Activated CD4-positive, alpha-beta memory T cell treated with anti-CD3 and anti-CD28 coated beads, Interleukin-2, amount 10 ng/mL, durations not matched to agents 7 days and 5 days (primary cell): Measurements from ENCODE around the gene RFX7. TPM values are rescaled to one million over a fixed set of nuclear protein-coding genes. Genes with fewer than 3 reads are reported as not detected.

ENCODE experiments used
- CTCF ChIA-PET: fragments of 350-600 bp; sonication (Branson Sonifier 250); formaldehyde crosslinking; loops from one replicate; lab custom pipeline; 2021; ENCODE audit warnings: antibody characterized with exemption, inconsistent platforms; lab: Charles Lee
- POLR2A ChIA-PET: fragments of 350-600 bp; sonication (Branson Sonifier 250); formaldehyde crosslinking; loops from one replicate; lab custom pipeline; 2021; ENCODE audit warnings: antibody characterized with exemption; lab: Charles Lee
- DNase-seq: peaks from one replicate; pipeline ENCODE4 v3.0.0-alpha.2; 2020
- H3K27ac Mint-ChIP-seq: one replicate; pipeline ENCODE4 v1.8.0; 2021; ENCODE audit warnings: mild to moderate bottlenecking, mixed read lengths
- H3K27me3 Mint-ChIP-seq: one replicate; pipeline ENCODE4 v1.8.0; 2021; ENCODE audit warnings: mixed read lengths
- H3K36me3 Mint-ChIP-seq: one replicate; pipeline ENCODE4 v1.8.0; 2021; ENCODE audit warnings: low read depth, mixed read lengths
- H3K4me1 Mint-ChIP-seq: one replicate; pipeline ENCODE4 v1.8.0; 2021; ENCODE audit warnings: mixed read lengths
- H3K4me3 Mint-ChIP-seq: one replicate; pipeline ENCODE4 v1.8.0; 2021; ENCODE audit warnings: mild to moderate bottlenecking, mixed read lengths
- H3K9me3 Mint-ChIP-seq: one replicate; pipeline ENCODE4 v1.8.0; 2021; ENCODE audit warnings: mixed read lengths
- total RNA-seq, 2 experiments: library from RNA; stranded (reverse); gene quantifications; one replicate each; pipeline ENCODE4 v1.2.3, GENCODE V29; 2021

The RFX7 gene
- total RNA-seq, 2 experiments from 2014 or later, result 38.4 to 41.0 TPM

DNA sequence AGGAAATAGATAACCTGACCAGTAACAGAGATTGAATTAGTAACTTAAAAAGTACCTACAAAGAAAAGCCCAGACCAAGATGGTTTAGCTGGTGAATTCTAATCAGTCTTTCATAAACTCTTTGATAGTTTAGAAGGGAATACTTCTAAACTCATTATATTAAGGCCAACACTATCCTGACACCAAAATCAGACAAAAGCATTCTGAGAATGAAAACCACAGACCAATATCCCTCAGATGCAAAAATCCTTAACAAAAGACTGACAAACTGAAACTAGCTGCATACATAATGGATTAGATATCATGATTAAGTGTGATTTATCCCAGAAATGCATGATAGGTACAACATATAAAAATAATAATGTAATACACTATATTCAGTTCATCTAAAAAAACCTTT is 115.6 kb downstream of the RFX7 start:
- POLR2A ChIA-PET, result no interaction called here

DNA sequence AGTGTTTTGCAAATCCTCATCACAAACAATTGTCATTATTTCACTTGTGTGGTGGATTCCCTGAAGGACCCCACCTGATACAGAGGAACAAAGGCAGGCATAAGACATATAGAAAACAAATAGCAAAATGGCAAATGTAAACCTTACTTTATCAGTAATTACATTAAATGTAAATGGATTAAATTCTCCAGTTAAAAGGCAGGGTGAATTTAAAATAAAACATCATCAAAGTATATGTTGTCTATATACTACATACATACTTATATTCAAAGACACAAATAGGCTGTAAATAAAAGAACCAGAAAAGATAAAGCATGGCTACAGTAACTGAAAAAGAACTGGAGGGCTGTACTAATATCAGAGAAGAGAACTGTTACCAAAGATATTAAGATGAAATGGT is 117.3 kb downstream of the RFX7 start:
- Mint-ChIP-seq H3K4me3 (no peak overlapping the region), H3K36me3 (peaks cover 76% of the 10 kb centered on the region), H3K9me3 (peaks cover 36% of the 10 kb centered on the region), H3K27ac (no peak overlapping the region), H3K27me3 (no peaks in the 10 kb centered on the region), H3K4me1 (no peaks in the 10 kb centered on the region)
- ChIA-PET POLR2A (no interaction called here), CTCF (no interaction called here)
- DNase-seq, result no peak

More for the DNA sequence above, 115.6 kb downstream of the RFX7 start:
- Mint-ChIP-seq H3K27me3 (no peaks in the 10 kb centered on the region), H3K4me3 (no peak overlapping the region), H3K27ac (no peak overlapping the region), H3K9me3 (peaks cover 36% of the 10 kb centered on the region), H3K4me1 (no peaks in the 10 kb centered on the region), H3K36me3 (peaks cover 61% of the 10 kb centered on the region)
- DNase-seq, result no peak
- CTCF ChIA-PET, result no interaction called here

DNA sequence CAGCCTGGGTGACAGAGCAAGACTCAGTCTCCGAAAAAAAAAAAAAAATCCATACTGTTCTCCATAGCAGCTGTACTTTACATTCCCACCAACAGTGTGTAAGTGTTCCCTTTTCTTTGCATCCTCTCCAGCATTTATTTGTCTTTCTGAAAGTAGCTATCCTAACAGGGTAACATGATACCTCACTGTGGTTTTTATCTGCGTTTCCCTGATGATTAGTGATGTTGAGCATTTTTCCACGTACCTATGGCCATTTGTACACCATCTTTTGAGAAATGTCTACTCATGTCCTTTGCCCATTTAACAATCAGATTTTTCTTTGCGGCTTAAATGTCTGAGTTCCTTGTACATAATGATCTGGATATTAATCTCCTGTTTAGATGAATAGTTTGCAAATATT is 119.3 kb downstream of the RFX7 start:
- DNase-seq, result no peak
- ChIA-PET CTCF (no interaction called here), POLR2A (no interaction called here)
- H3K9me3 Mint-ChIP-seq, result peaks cover 31% of the 10 kb centered on the region
- H3K27me3 Mint-ChIP-seq, result no peaks in the 10 kb centered on the region
- peaks cover 74% of the 10 kb centered on the region for H3K36me3 Mint-ChIP-seq
- H3K4me1 Mint-ChIP-seq, result no peaks in the 10 kb centered on the region
- H3K27ac Mint-ChIP-seq, result no peak overlapping the region
- H3K4me3 Mint-ChIP-seq, result no peak overlapping the region

DNA sequence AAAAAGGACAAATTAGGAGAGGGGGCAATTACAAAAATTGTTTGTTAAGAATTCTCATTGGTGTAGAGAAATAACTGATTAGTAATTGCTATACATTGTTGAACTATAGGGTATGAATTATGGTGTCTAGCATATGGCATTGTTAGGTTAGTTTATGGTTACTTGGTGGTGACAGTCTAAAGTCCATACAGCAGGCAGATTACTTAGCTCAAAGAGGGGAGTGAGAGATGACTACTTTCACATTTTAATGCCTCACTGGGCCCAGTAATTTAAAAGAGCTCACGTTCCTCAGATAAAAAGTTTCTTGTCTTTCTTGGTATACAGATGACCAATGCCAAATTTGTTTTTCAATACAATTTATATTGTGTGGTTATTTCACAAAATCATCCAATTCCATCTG is 137.8 kb downstream of the RFX7 start:
- peaks cover 15% of the 10 kb centered on the region for H3K36me3 Mint-ChIP-seq
- no peak for DNase-seq
- no peaks in the 10 kb centered on the region for H3K9me3 Mint-ChIP-seq
- no peaks in the 10 kb centered on the region for H3K4me1 Mint-ChIP-seq
- H3K4me3 Mint-ChIP-seq, result no peak overlapping the region
- H3K27me3 Mint-ChIP-seq, result no peaks in the 10 kb centered on the region
- POLR2A ChIA-PET, result no interaction called here
- CTCF ChIA-PET, result no interaction called here
- no peak overlapping the region for H3K27ac Mint-ChIP-seq

DNA sequence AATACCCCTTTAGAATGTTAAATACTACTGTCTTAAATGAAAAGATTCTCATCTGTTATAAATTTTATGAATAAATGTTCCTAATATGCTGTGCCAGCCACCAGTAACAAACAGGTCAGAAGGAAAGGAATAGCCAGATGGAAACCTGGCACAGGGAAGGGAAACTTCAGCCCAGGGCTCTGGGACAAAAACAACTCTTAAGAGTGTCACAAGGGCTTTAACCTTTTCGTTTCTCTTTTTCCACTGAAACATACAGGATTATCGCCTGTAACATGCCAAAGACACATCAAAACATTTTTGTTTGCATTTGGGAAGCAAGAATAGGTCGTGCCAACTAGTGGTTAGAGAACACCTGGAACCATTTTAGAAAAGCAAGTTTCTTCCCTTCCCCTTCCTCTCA is 141.2 kb downstream of the RFX7 start:
- no peaks in the 10 kb centered on the region for H3K4me1 Mint-ChIP-seq
- H3K4me3 Mint-ChIP-seq, result no peak overlapping the region
- H3K27me3 Mint-ChIP-seq, result no peaks in the 10 kb centered on the region
- CTCF ChIA-PET, result no interaction called here
- DNase-seq, result no peak
- H3K9me3 Mint-ChIP-seq, result no peaks in the 10 kb centered on the region
- H3K36me3 Mint-ChIP-seq, result peaks cover 16% of the 10 kb centered on the region
- POLR2A ChIA-PET, result no interaction called here
- H3K27ac Mint-ChIP-seq, result no peak overlapping the region

DNA sequence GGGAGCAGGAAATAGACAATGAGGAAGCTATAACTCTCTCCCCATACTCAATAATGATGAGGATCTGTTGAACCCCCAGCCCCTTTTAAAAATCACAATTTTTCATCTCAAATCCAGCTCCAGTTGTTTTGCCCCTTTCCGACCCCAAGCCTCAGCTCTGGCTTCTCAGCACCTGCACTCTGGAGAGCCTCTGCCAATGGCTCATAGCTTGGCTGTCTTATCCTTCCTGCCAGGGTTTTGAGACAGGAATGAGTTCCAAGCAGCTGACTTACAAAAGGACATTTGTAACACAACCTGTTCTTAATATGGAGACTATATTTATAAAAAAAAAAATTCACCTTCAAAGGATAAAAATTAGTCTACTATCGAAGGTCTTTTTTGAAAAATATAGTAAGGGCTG is 144.4 kb downstream of the RFX7 start:
- no peaks in the 10 kb centered on the region for H3K9me3 Mint-ChIP-seq
- peaks cover 42% of the 10 kb centered on the region for H3K36me3 Mint-ChIP-seq
- H3K27ac Mint-ChIP-seq, result no peak overlapping the region
- no peak overlapping the region for H3K4me3 Mint-ChIP-seq
- no peaks in the 10 kb centered on the region for H3K4me1 Mint-ChIP-seq
- CTCF ChIA-PET, result interaction anchor here (1.1 kb wide), 1 partner anchor 46 kb away, joined by 3 read pairs; no protein-coding TSS in a partner anchor
- no peak for DNase-seq
- H3K27me3 Mint-ChIP-seq, result no peaks in the 10 kb centered on the region
- POLR2A ChIA-PET, result no interaction called here

DNA sequence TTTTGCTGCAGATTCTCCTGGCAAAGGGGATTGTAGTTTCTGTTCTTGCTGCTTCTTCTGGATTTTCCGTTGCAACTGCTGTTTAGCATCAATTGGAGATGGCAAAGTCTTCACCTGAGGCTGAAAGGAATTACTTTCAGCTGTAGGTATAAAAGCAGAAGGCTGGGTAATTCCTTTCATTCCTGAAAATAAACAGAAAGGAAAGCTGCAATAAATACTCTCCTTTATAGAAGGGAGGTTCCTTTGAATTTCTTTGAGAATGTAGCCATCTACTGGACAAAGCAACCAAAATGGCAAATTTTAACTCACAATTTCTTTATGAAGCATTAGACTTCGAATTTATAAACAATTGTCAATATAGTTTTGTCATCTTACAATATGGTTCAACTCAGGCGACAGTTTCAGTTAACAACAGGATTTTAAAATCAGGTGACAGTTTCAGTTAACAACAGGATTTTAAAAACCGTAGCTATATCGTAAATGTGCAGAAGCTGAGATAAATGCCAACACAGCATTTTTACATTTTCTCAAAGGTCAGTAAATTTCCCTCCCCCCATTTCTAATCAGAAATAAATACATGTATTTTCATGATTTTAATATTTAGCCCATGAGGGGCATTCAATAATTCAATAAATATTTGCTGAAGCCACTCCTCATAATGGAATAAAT is 145.3 kb downstream of the RFX7 start:
- Mint-ChIP-seq H3K9me3 (no peaks in the 10 kb centered on the region), H3K4me3 (no peak overlapping the region), H3K27ac (no peak overlapping the region), H3K4me1 (no peaks in the 10 kb centered on the region), H3K36me3 (peaks cover 52% of the 10 kb centered on the region), H3K27me3 (no peaks in the 10 kb centered on the region)
- ChIA-PET CTCF (interaction anchor here (1.1 to 1.6 kb wide), 2 partner anchors 45 to 393 kb away, joined by 3 read pairs; no protein-coding TSS in a partner anchor), POLR2A (no interaction called here)
- no peak for DNase-seq

DNA sequence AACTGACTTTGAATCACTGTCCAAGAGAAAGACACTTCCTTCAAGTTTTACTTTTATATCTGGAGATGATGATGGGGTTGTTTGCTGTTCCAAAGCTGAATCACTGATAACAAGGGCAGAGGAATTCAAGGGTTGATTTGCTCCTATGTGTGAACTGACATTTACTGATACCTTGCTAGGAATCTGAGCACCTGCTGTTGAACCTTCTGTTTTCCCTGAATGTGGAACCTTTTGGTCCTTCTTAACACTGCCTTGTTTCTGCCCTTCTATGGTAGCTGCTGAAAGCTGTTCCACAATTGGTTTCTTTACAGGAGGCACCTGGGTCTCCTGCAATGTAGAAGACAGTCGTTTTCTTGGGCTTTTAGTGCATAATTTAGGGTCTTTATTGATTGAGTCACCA is 148.3 kb downstream of the RFX7 start:
- POLR2A ChIA-PET, result no interaction called here
- Mint-ChIP-seq H3K4me1 (no peaks in the 10 kb centered on the region), H3K4me3 (no peak overlapping the region), H3K27ac (no peak overlapping the region), H3K9me3 (no peaks in the 10 kb centered on the region), H3K27me3 (no peaks in the 10 kb centered on the region), H3K36me3 (peaks cover 56% of the 10 kb centered on the region)
- no peak for DNase-seq
- CTCF ChIA-PET, result no interaction called here

DNA sequence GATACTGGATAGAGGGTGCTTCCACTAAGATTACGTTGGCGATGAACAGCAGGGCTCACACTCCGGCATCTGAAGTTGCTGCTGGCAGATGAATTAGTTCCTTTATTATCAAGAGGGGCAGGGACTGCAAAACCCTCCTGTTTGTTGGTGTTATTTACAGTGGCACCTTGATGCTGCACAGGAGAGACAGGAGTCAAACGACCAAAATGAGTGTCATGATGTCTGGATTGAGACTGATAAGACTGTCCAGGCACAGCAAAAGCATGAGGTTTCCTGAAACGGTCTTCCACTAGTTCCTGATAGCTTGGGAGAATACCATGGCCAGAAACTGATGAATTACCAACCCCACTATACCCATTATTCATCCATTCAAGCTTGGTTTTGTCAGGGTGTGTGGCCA is 149.5 kb downstream of the RFX7 start:
- H3K36me3 Mint-ChIP-seq, result peaks cover 60% of the 10 kb centered on the region
- H3K9me3 Mint-ChIP-seq, result no peaks in the 10 kb centered on the region
- H3K4me3 Mint-ChIP-seq, result no peak overlapping the region
- no peak for DNase-seq
- H3K27me3 Mint-ChIP-seq, result no peaks in the 10 kb centered on the region
- CTCF ChIA-PET, result no interaction called here
- POLR2A ChIA-PET, result no interaction called here
- no peak overlapping the region for H3K27ac Mint-ChIP-seq
- peaks cover 5% of the 10 kb centered on the region for H3K4me1 Mint-ChIP-seq

DNA sequence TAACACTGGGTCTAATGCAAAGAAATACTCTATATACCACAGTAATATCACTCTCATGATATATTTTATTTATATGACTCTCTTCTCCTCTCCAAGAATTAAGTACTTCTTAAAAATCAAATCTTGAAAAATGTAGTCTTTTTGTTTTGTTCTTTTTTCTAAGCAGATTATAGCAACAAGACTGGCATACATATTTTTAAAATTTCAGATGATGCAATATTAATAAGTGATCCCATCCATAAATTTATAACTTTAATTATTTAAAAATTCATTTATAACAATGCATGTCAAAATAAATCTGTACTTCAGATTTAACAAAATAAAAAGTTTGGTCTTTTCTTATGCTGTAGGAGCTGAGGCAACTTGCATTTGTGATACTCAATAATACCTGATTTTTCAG is 155.3 kb downstream of the RFX7 start:
- Mint-ChIP-seq H3K4me3 (no peak overlapping the region), H3K27me3 (no peaks in the 10 kb centered on the region), H3K9me3 (no peaks in the 10 kb centered on the region), H3K4me1 (peaks cover 5% of the 10 kb centered on the region), H3K27ac (no peak overlapping the region), H3K36me3 (peaks cover 15% of the 10 kb centered on the region)
- ChIA-PET POLR2A (no interaction called here), CTCF (no interaction called here)
- no peak for DNase-seq

DNA sequence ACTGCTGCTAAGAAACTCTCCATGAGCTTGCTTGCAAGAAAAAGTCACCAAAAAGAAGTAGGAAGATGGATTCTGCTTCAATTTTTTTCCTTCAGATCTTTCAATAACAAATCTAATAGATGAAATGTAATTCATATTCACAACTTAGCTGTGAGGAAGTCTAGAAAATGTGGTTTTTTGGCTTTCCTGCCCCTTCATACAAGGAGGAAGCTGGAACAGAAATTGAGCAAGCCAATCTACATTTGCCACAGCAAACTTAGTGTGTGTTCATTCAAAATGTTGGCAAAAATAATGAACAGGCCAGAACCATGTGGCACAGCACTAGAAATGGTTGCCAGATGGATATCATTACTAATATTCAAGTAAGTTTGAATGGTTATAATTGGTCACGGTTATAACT is 157.1 kb downstream of the RFX7 start:
- Mint-ChIP-seq H3K4me1 (peaks cover 5% of the 10 kb centered on the region), H3K9me3 (no peaks in the 10 kb centered on the region), H3K36me3 (peaks cover 6% of the 10 kb centered on the region), H3K27me3 (no peaks in the 10 kb centered on the region), H3K4me3 (no peak overlapping the region), H3K27ac (no peak overlapping the region)
- ChIA-PET POLR2A (no interaction called here), CTCF (no interaction called here)
- no peak for DNase-seq

DNA sequence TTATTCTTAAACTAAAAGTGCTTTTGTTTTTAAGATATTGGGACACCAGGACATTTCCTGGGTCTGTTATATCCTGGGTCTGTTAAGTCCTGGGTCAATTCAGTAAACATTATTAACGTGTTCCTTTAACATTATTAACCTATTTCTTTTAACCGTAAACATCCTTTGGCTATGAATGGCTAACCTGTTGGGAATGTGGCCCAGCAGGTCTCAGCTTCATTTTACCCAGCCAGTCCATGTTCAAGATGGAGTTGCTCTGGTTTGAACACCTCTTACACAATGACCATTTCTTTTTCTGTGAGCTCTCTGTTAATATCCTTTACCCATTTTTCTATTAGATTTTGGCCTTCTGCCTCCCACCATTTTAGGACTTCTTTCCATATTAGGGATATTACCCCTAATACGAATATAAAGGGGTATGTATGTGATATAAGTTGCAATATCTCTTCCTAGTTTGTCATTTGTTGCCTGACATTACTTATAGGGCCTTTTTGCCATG is 161.4 kb downstream of the RFX7 start:
- H3K36me3 Mint-ChIP-seq, result peaks cover 3% of the 10 kb centered on the region
- no peaks in the 10 kb centered on the region for H3K4me1 Mint-ChIP-seq
- no peaks in the 10 kb centered on the region for H3K27me3 Mint-ChIP-seq
- POLR2A ChIA-PET, result no interaction called here
- no peak overlapping the region for H3K4me3 Mint-ChIP-seq
- no peak overlapping the region for H3K27ac Mint-ChIP-seq
- DNase-seq, result no peak
- CTCF ChIA-PET, result no interaction called here
- no peaks in the 10 kb centered on the region for H3K9me3 Mint-ChIP-seq

DNA sequence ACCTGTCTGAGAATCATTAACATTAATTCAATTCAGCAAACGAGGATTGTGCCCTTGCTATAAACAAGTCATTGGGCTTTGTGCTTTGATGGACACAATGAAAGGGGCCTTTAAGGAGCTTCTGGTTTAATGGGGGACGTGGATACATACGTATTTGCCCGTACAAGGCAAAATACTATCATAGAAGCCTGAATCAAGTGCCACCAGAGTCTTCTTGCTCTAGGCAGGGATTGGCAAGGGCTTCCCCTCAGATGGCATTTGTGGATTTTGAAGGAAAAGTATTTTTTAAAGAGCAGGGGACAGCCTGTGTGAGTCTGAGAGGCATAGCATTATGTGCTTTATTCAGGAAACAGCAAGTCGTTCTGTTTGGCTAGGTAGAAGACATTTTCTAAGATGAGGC is 166.6 kb downstream of the RFX7 start:
- CTCF ChIA-PET, result no interaction called here
- H3K36me3 Mint-ChIP-seq, result peaks cover 3% of the 10 kb centered on the region
- POLR2A ChIA-PET, result no interaction called here

DNA sequence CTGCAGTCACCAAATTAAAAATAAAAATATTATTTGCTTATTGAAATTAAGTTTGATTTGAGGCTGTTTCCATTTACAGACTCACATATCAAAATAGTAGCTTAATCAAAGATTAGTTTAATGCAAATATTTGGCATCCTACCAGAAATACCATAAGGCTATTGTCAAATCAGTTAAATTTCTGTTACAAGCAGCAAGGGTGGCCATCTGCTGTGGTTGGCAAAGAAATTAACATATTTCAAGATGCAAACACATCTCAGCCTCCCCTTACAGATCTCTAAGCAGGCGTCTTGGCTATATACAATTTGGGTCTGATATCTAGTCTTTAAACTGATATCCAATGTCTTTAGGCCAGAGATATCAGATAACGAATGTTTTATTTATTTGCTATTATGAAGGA is 167.0 kb downstream of the RFX7 start:
- no peaks in the 10 kb centered on the region for H3K4me1 Mint-ChIP-seq

More for the DNA sequence above, 166.6 kb downstream of the RFX7 start:
- no peak for DNase-seq
- Mint-ChIP-seq H3K9me3 (no peaks in the 10 kb centered on the region), H3K27me3 (no peaks in the 10 kb centered on the region), H3K27ac (no peak overlapping the region), H3K4me3 (no peak overlapping the region), H3K4me1 (no peaks in the 10 kb centered on the region)

More for the DNA sequence above, 167.0 kb downstream of the RFX7 start:
- Mint-ChIP-seq H3K27me3 (no peaks in the 10 kb centered on the region), H3K4me3 (no peak overlapping the region), H3K9me3 (peaks cover 2% of the 10 kb centered on the region), H3K36me3 (peaks cover 3% of the 10 kb centered on the region), H3K27ac (no peak overlapping the region)
- CTCF ChIA-PET, result no interaction called here
- no peak for DNase-seq
- POLR2A ChIA-PET, result no interaction called here
